ENCODE results near the gene AFTPH.

AFTPH gene

GRCh38 chr2:64615192-64615763 lies 91.2 kb downstream of the AFTPH start:
- H3K4me1 ChIP-seq (ENCODE audit: control insufficient read depth, insufficient read depth, low read length), result no peaks in the 10 kb centered on the region
- TF ChIP-seq KLF8 (tag by site-specific recombination; IDR thresholded peaks at IDR 0.05), result no peak
- no peak for TF ChIP-seq TSHZ1 (tag by site-specific recombination; IDR thresholded peaks at IDR 0.05; ENCODE audit: borderline replicate concordance)
- no peak for TF ChIP-seq ZNF48 (tag by site-specific recombination; IDR thresholded peaks at IDR 0.05)
- TF ChIP-seq ZNF473 (tag by site-specific recombination; IDR thresholded peaks at IDR 0.05), result no peak
- TF ChIP-seq ZNF629 (tag by site-specific recombination; IDR thresholded peaks at IDR 0.05), result no peak
- no peak for TF ChIP-seq ZNF398 (tag by site-specific recombination; IDR thresholded peaks at IDR 0.05)
- no peak for TF ChIP-seq MEIS1 (CRISPR knock-in tag; IDR thresholded peaks at IDR 0.05; ENCODE audit: borderline replicate concordance)
- TF ChIP-seq ZBTB44 (tag by site-specific recombination; IDR thresholded peaks at IDR 0.05), result no peak
- CTCF ChIA-PET, result interaction anchor here (0.6 to 1.2 kb wide), 4 partner anchors 16 to 254 kb away, joined by 3 to 4 read pairs (median 3); no protein-coding TSS in a partner anchor
- no peaks in the 10 kb centered on the region for H3K36me3 ChIP-seq (ENCODE audit: control insufficient read depth in 2 of 2, insufficient read depth in 1 of 2, low read length in 2 of 2)
- no peak overlapping the region for H3K27ac ChIP-seq (ENCODE audit: extremely low read depth, low read depth, low read length)
- no peak overlapping the region for H3K4me3 ChIP-seq (ENCODE audit: low read depth, low read length)
- H3K9me3 ChIP-seq (ENCODE audit: control insufficient read depth, insufficient read depth, low read depth, low read length), result no peaks in the 10 kb centered on the region
- POLR2A ChIA-PET, result no interaction called here

- CTCF ChIA-PET, result interaction anchor here (0.6 to 1.2 kb wide), 3 partner anchors 28 to 36 kb away, joined by 3 read pairs; no protein-coding TSS in a partner anchor
- POLR2A ChIA-PET, result interaction anchor here (0.6 kb wide), 1 partner anchor 170 kb away, joined by 8 read pairs; no protein-coding TSS in a partner anchor
- Histone ChIP-seq H3K27ac (ENCODE audit: extremely low read depth, low read depth, low read length) (no peak overlapping the region), H3K4me1 (ENCODE audit: control insufficient read depth, insufficient read depth, low read length) (no peaks in the 10 kb centered on the region), H3K4me3 (ENCODE audit: low read depth, low read length) (no peak overlapping the region), H3K9me3 (ENCODE audit: control insufficient read depth, insufficient read depth, low read depth, low read length) (no peaks in the 10 kb centered on the region), H3K36me3 (ENCODE audit: control insufficient read depth in 2 of 2, insufficient read depth in 1 of 2, low read length in 2 of 2) (no peaks in the 10 kb centered on the region)
- TF ChIP-seq ZXDB (tag by site-specific recombination; IDR thresholded peaks at IDR 0.05) (no peak), ZNF24 (tag by site-specific recombination; IDR thresholded peaks at IDR 0.05) (no peak)
These were observed 91.9 kb downstream of the AFTPH start for GRCh38 chr2:64615844-64616536.

GRCh38 chr2:64617631-64618151 lies 93.6 kb downstream of the AFTPH start:
- H3K27ac ChIP-seq (ENCODE audit: extremely low read depth, low read depth, low read length), result no peak overlapping the region
- ChIA-PET POLR2A (interaction anchor here (0.6 to 1.4 kb wide), 2 partner anchors 23 to 36 kb away, joined by 5 read pairs; partner anchors contain the start of gene SERTAD2), CTCF (interaction anchor here (0.6 to 1.0 kb wide), 6 partner anchors 29 to 285 kb away, joined by 3 to 5 read pairs (median 4); no protein-coding TSS in a partner anchor)
- H3K9me3 ChIP-seq (ENCODE audit: control insufficient read depth, insufficient read depth, low read depth, low read length), result no peaks in the 10 kb centered on the region
- no peaks in the 10 kb centered on the region for H3K4me1 ChIP-seq (ENCODE audit: control insufficient read depth, insufficient read depth, low read length)
- no peaks in the 10 kb centered on the region for H3K36me3 ChIP-seq (ENCODE audit: control insufficient read depth in 2 of 2, insufficient read depth in 1 of 2, low read length in 2 of 2)
- H3K4me3 ChIP-seq (ENCODE audit: low read depth, low read length), result no peak overlapping the region
- no peak for TF ChIP-seq ZNF426 (tag by site-specific recombination; IDR thresholded peaks at IDR 0.05)
- TF ChIP-seq SETDB1 (IDR thresholded peaks at IDR 0.05; ENCODE audit: insufficient read length, low read length), result no peak
- no peak for TF ChIP-seq REPIN1 (tag by site-specific recombination; IDR thresholded peaks at IDR 0.05; ENCODE audit: low read depth)
- no peak for TF ChIP-seq ZSCAN23 (tag by site-specific recombination; IDR thresholded peaks at IDR 0.05)
- no peak for TF ChIP-seq KLF1 (tag by site-specific recombination; IDR thresholded peaks at IDR 0.05)
- no peak for TF ChIP-seq ZBTB6 (tag by site-specific recombination; IDR thresholded peaks at IDR 0.05)
- TF ChIP-seq KLF10 (tag by site-specific recombination; IDR thresholded peaks at IDR 0.05), result no peak
- no peak for TF ChIP-seq ZNF830 (tag by site-specific recombination; IDR thresholded peaks at IDR 0.05; ENCODE audit: low read depth)
